Fibroblast of mammary gland (primary cell): Measurements from ENCODE around the gene FBXO40.

Source experiments
- DNase-seq: peaks from one replicate; pipeline ENCODE4 v3.0.0-alpha.2; 2010; ENCODE audit warnings: low read depth
- H3K4me3 ChIP-seq: 2 replicates; pipeline ENCODE4 v1.5.1; 2011; ENCODE audit warnings: low read depth, mild to moderate bottlenecking, low read length, moderate library complexity; ENCODE audit not compliant: control insufficient read depth
- TF ChIP-seq, protein P1 (sequence below): conservative IDR thresholded peaks from 2 replicates; pipeline ENCODE4 v1.5.1; 2011; ENCODE audit warnings: low read depth, low read length, inconsistent platforms; ENCODE audit not compliant: control insufficient read depth, insufficient read depth

The FBXO40 gene, protein sequence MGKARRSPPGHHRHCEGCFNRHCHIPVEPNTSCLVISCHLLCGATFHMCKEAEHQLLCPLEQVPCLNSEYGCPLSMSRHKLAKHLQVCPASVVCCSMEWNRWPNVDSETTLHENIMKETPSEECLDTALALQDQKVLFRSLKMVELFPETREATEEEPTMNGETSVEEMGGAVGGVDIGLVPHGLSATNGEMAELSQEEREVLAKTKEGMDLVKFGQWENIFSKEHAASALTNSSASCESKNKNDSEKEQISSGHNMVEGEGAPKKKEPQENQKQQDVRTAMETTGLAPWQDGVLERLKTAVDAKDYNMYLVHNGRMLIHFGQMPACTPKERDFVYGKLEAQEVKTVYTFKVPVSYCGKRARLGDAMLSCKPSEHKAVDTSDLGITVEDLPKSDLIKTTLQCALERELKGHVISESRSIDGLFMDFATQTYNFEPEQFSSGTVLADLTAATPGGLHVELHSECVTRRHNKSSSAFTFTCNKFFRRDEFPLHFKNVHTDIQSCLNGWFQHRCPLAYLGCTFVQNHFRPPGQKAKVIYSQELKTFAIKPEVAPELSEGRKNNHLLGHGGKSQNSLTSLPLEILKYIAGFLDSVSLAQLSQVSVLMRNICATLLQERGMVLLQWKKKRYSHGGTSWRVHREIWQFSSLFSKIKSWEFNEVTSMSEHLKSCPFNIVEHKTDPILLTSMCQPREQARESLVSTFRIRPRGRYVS

DNA sequence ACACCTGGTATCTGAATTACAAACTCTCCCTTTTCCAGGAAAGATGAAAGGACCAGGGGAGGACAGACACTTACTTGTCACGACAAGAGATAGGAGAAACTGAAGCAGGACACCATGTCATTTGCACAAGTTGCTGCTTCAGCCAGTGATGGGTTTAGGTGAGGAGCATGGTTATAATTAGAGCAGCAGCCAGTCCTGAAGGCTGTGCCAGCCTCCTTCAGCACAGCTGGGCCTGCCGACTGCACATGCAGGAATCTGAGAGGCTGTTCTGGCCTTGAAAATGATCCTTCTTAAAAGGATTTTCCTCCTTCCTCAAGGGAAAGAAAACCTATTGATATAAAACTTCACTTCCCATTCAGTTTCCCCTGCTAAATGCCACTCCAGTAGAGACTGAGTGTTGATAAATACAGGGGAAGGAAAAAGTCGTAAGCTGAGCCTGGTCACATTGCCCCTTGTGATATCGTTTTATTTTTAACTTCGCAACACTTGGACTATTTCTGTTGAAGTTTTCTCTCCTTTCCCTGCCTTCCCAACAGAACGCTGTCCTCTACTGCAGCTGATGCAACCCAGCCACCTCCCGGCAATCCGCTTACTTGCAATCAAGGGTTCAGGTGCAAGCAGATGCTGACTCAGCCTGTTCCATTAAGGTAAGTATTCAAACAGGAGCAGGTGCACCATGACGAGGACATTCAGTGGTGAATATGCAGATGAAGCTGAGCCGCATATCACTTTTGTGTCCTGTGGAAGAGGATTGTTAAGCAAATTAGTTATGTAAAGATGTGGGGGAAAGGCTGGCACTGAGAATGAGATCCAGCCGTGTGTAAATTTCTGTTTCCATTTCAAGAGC lies at the start of gene FBXO40:
FBXO40 (plus strand) TSS at position 524 of the 847 bp plus-strand sequence. CDS start 27,197 bp downstream, outside the sequence.
- TF ChIP-seq, protein P1, sequence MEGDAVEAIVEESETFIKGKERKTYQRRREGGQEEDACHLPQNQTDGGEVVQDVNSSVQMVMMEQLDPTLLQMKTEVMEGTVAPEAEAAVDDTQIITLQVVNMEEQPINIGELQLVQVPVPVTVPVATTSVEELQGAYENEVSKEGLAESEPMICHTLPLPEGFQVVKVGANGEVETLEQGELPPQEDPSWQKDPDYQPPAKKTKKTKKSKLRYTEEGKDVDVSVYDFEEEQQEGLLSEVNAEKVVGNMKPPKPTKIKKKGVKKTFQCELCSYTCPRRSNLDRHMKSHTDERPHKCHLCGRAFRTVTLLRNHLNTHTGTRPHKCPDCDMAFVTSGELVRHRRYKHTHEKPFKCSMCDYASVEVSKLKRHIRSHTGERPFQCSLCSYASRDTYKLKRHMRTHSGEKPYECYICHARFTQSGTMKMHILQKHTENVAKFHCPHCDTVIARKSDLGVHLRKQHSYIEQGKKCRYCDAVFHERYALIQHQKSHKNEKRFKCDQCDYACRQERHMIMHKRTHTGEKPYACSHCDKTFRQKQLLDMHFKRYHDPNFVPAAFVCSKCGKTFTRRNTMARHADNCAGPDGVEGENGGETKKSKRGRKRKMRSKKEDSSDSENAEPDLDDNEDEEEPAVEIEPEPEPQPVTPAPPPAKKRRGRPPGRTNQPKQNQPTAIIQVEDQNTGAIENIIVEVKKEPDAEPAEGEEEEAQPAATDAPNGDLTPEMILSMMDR, result no peak
- no peak within 1 kb of the TSS for H3K4me3 ChIP-seq
- no peak for DNase-seq

DNA sequence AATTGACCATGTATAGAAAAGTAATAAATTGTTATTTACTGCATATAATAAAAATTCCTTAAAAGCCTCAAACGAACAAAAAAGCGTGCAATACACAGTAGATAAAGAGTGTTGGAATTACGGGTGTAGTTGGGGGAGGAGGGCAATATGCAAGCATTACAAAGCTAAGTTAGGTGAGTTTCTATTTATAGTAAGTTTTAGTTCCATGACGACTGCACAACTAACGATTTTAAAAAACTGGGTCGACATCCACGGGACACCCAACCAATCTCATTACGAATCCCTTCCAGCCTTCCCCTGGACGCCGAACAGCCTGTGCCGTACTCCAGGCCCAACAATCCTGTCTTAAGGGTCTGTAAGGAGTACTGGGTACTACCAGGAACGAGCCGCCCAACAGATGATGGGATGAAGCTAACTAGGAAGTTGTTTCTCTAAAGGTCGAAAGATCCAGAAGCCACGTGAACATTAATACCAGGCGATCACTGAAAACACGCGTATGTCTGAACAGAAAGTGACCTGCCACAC lies 48.1 kb upstream of the FBXO40 start:
- H3K4me3 ChIP-seq, result peak overlapping the region; percentile 73
- TF ChIP-seq, protein P1, result no peak
- DNase-seq, result peak; percentile 15

DNA sequence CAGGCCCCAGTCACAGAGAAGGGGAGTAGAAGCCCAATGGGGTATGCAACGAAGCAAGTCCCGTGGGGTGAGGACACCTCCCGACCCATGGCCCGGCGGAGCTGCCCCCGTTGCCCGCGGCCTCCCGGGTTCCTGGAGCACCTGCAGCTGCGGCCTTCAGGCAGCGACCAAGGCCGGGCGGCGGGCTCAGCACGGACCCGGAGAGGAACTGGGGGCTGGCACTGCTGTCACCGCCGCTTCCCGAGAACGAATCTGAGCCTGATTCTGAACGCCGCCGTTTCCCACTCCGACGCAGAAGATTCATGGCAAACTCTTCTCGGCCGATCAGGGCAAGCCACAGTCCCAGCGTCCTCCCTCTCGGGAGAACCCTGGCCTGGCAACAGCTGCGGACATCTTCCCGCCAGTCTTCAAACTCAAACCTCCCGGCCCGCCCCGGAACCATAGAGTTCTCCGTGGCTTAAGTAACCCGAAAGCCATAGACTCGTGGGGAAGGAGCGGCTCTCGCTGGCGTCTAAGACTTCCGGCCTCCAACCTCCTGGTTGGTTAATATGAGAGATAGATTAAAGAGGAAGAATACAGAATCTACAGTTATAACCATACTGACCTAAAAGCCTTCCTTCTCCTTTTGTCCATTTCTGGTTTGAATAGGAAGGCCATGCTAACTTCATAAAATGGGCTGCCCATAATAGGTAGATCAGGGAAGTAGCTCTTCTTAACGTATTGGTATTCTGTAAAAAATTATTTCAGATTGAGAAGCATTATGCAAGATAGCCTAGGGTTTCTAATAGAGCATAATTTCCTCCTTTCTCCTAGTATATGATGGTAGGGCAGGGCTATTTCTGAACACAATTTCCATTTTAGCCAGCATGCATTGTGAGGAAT lies 47.4 kb upstream of the FBXO40 start, which contains the start of gene POLQ:
POLQ (minus strand) TSS at position 415 of the 882 bp plus-strand sequence; CDS start at position 304, 111 bp downstream.
- peak; percentile 95 for DNase-seq
- peak within 1 kb of the TSS; percentile 73 for H3K4me3 ChIP-seq
- TF ChIP-seq, protein P1, result no peak

DNA sequence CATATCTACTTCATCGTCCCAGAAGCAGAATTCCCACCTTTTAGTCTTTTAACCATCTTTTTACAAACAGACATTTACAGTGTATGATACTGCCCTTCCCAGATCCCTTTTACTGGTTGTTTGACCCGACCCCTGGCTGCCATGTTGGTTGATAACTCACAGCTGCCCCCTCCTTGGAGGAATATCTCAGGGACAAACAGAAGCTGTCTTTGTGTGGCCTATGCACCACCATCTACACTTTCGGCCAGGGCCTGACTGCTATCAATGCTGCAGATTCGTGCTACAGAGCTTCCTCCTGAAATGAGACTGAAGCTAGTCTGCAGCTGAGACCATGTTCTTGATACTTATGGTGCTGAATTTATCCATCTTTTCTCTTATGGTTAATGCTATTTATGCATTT lies 40.8 kb upstream of the FBXO40 start:
- no peak for DNase-seq
- TF ChIP-seq, protein P1, result no peak

DNA sequence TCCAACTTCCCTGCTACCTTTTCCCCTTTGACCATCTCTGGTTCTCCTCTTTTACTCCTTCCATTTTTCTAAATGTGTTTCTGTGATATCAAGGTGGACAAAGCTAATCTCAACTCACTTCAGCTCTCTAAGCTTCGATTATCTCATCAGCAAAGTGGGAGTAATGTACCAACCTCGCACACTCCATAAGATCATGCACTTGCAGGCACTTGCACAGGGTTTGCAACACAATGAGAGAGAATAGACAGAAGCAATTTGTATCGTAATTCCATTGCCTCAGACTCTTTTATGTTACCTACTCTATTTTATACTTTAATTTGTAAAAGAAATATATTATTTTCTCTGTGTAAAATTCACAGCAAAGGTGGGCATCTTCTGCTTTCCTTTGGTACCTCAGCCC lies 40.4 kb upstream of the FBXO40 start:
- TF ChIP-seq, protein P1, result no peak
- H3K4me3 ChIP-seq, result no peak overlapping the region
- no peak for DNase-seq

More for the DNA sequence above, 40.8 kb upstream of the FBXO40 start:
- no peak overlapping the region for H3K4me3 ChIP-seq
